ENCODE data around the gene DBX1. TPM values are rescaled to one million over a fixed set of nuclear protein-coding genes. Genes with fewer than 3 reads are reported as not detected.
"Not testable (repeated sequence)": the region's sequence is repeated elsewhere in the genome, so short reads cannot be mapped to it uniquely, and the experiment has no call there.

DBX1 gene
- total RNA-seq, 4 donors from 2014 or later: not detected

- Histone ChIP-seq H3K4me3 (replicated peaks in 1 of 3) (no peak overlapping the region), H3K4me1 (peaks cover 13% of the 10 kb centered on the region in 2 donors), H3K36me3 (no peaks in the 10 kb centered on the region), H3K27me3 (no peaks in the 10 kb centered on the region), H3K9me3 (no peaks in the 10 kb centered on the region), H3K27ac (no peak overlapping the region)
- no peak for TF ChIP-seq POLR2A (IDR thresholded peaks at IDR 0.05)
- TF ChIP-seq, protein P1, sequence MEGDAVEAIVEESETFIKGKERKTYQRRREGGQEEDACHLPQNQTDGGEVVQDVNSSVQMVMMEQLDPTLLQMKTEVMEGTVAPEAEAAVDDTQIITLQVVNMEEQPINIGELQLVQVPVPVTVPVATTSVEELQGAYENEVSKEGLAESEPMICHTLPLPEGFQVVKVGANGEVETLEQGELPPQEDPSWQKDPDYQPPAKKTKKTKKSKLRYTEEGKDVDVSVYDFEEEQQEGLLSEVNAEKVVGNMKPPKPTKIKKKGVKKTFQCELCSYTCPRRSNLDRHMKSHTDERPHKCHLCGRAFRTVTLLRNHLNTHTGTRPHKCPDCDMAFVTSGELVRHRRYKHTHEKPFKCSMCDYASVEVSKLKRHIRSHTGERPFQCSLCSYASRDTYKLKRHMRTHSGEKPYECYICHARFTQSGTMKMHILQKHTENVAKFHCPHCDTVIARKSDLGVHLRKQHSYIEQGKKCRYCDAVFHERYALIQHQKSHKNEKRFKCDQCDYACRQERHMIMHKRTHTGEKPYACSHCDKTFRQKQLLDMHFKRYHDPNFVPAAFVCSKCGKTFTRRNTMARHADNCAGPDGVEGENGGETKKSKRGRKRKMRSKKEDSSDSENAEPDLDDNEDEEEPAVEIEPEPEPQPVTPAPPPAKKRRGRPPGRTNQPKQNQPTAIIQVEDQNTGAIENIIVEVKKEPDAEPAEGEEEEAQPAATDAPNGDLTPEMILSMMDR (IDR thresholded peaks at IDR 0.05): no peak
- no peak for DNase-seq
- intact Hi-C loops (cut with DNase I): no loop called here
These were observed 43.6 kb upstream of the DBX1 start for GRCh38 chr11:20203831-20204230.

DNA sequence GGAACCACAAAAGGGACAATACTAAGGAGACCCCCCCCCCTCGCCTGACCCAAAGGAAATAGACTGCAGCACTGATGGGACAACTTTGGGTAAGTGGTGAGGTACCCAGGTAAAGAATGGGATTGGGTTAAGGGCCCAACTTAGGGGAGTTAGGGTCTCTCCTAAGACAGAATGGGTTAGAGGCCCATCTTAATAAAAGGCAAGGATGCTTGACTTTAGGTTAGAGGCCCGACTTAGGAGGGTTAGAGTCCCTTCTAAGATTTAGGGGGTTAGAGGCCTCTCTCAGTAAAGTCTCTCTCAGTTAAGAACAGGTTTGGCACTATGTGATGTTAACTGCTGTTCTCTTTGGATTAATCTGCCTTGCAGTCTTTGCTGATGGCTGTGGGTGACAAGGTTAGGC lies 41.0 kb upstream of the DBX1 start:
- no peak for DNase-seq
- Histone ChIP-seq H3K27ac (no peak overlapping the region), H3K4me1 (no peaks in the 10 kb centered on the region), H3K9me3 (no peaks in the 10 kb centered on the region), H3K36me3 (no peaks in the 10 kb centered on the region), H3K4me3 (replicated peaks in 1 of 3) (no peak overlapping the region), H3K27me3 (no peaks in the 10 kb centered on the region)
- intact Hi-C loops (cut with DNase I): no loop called here
- TF ChIP-seq, protein P1 (IDR thresholded peaks at IDR 0.05): no peak
- no peak for TF ChIP-seq POLR2A (IDR thresholded peaks at IDR 0.05)
- WGBS, 2 donors: 22 to 44% methylated on average over 2 of the region's 2 CpGs

GRCh38 chr11:20200331-20200955 lies 40.2 kb upstream of the DBX1 start:
- H3K36me3 ChIP-seq; H3K4me3 ChIP-seq (replicated peaks in 1 of 3); H3K27ac ChIP-seq; H3K27me3 ChIP-seq; H3K9me3 ChIP-seq; intact Hi-C loops (cut with DNase I); H3K4me1 ChIP-seq; DNase-seq: not testable (repeated sequence)
- 42 to 46% methylated on average over 5 of the region's 5 CpGs for WGBS, 2 donors

DNA sequence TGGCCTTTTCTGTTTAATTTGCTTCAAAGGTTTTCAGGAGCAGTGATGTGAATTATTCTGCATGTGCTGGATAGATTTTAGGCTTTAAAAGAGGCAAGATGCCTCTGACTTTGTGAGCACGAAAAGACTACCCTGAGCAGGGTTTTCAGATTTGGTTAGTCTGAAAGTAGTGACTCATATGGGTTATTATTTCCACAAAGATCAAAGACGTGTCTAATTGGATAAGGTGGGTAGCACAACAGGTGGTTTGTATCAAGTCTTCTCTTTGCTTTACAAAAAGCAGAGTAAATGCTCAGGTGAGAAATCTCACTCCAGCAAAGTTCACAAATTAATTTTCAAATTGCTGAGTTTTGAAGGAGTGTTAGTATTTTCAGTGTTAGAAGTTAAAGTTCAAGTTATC lies 37.6 kb upstream of the DBX1 start:
- H3K9me3 ChIP-seq: no peaks in the 10 kb centered on the region
- no peak for DNase-seq
- TF ChIP-seq, protein P1 (IDR thresholded peaks at IDR 0.05): no peak
- TF ChIP-seq POLR2A (IDR thresholded peaks at IDR 0.05): no peak
- 45 to 54% methylated on average over 2 of the region's 2 CpGs for WGBS, 2 donors
- no peaks in the 10 kb centered on the region for H3K36me3 ChIP-seq
- H3K27ac ChIP-seq: no peak overlapping the region
- H3K27me3 ChIP-seq: no peaks in the 10 kb centered on the region
- intact Hi-C loops (cut with DNase I): no loop called here
- H3K4me3 ChIP-seq (replicated peaks in 1 of 3): no peak overlapping the region
- H3K4me1 ChIP-seq: no peaks in the 10 kb centered on the region

- DNase-seq: no peak
- Histone ChIP-seq H3K4me3 (replicated peaks in 1 of 3) (no peak overlapping the region), H3K4me1 (no peaks in the 10 kb centered on the region), H3K27me3 (no peaks in the 10 kb centered on the region), H3K36me3 (no peaks in the 10 kb centered on the region), H3K9me3 (no peaks in the 10 kb centered on the region), H3K27ac (no peak overlapping the region)
- intact Hi-C loops (cut with DNase I): no loop called here
- TF ChIP-seq, protein P1 (IDR thresholded peaks at IDR 0.05): no peak
- no peak for TF ChIP-seq POLR2A (IDR thresholded peaks at IDR 0.05)
- 82 to 91% methylated on average over 2 of the region's 2 CpGs for WGBS, 2 donors
These were observed 34.2 kb upstream of the DBX1 start for GRCh38 chr11:20194470-20194869.

DNA sequence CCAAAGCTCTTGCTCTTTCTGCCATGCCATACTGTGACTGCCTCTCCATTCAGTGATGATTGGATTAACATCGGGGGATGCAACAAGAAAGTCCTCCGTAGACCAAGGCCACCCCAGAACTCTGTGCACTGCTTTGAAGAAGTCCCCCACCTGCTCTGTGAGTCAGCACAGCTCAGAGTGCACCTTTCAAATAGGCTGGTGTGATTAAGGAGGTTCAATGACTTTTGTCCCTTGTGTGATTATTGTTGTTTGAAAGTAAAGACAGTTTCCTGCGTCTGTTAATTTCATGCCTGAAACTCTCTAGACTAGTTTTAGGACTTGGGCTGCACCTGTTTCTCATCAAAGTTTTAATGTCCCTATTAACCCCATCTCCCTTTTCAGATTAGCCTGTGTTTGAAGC lies 33.0 kb upstream of the DBX1 start:
- Histone ChIP-seq H3K4me1 (no peaks in the 10 kb centered on the region), H3K9me3 (no peaks in the 10 kb centered on the region), H3K36me3 (no peaks in the 10 kb centered on the region), H3K27me3 (no peaks in the 10 kb centered on the region), H3K4me3 (replicated peaks in 1 of 3) (no peak overlapping the region), H3K27ac (no peak overlapping the region)
- TF ChIP-seq, protein P1 (IDR thresholded peaks at IDR 0.05): no peak
- no peak for TF ChIP-seq POLR2A (IDR thresholded peaks at IDR 0.05)
- 66 to 86% methylated on average over 3 of the region's 3 CpGs for WGBS, 2 donors
- intact Hi-C loops (cut with DNase I): no loop called here
- no peak for DNase-seq

Measured in thyroid gland (tissue), 4 donors.